GM18520 (cell line): ENCODE results near the gene KLB.
"Not testable (repeated sequence)": the region's sequence is repeated elsewhere in the genome, so short reads cannot be mapped to it uniquely, and the experiment has no call there.

Source experiments
- ATAC-seq: cut with Tn5 transposase; IDR thresholded peaks from one replicate; pipeline ENCODE4 v1.9.1; 2021; ENCODE audit not compliant: unreplicated experiment

The KLB gene

DNA sequence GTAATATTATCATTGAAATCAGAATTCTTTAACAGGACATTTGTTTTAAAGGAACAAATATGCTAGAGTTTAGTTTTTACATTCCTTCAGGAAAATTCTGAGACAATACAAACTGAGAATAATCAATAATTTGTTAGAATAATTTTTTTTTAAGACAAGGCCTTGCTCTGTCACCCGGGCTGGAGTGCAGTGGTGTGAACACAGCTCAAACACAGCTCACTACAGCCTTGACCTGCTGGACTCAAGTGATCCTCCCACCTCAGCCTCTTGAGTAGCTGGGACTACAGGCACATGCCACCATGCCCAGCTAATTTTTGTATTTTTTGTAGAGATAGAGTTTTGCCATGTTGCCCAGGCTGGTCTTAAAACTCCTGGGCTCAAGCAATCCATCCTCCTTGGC lies 18.6 kb downstream of the KLB start:
- ATAC-seq = not testable (repeated sequence)

GRCh38 chr4:39426728-39427127 lies 20.0 kb downstream of the KLB start:
- no peak for ATAC-seq

GRCh38 chr4:39427520-39428114 lies 20.9 kb downstream of the KLB start:
- no peak for ATAC-seq

DNA sequence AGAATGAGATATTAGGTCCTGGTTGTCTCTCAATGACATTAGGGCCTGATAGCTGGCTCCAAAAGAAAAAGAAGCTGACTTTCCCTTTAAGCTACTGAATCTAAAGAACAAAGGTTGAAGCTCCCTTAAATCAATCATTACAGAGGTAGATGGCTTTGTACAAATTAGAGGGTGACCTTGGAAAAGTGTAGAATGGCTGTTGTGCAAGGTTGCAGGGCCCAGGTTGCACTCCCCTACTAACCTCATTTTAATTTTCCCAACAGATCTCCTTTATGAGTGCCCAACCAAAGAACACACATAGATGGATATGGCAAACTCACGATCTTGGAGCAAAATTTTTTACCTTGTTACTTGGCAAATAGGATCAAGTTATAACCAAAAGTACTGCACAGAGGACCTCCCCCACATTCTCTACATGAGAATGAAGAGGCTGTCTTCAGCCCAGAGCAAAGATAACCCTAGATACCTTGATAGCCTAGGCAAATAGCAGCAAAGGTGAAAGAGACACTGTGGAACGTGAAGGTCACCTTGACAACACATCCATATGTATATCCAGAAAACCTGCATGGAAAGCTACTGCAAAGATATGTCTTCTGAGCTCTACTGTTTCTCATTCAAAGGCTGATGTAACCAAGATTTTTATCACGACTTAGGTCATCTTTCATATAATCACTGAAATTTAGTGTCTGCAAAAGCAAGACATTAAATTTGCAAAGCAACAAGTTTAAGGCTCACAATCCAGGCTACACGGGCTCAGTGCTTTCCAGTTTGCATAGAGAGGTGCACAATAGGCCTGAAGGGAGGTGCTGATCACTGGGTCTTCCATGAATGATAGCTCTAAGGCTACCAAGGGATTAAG lies 23.0 kb downstream of the KLB start:
- no peak for ATAC-seq

GRCh38 chr4:39433878-39434492 lies 27.3 kb downstream of the KLB start:
- ATAC-seq = no peak

GRCh38 chr4:39435659-39436563 lies 29.2 kb downstream of the KLB start:
- no peak for ATAC-seq

DNA sequence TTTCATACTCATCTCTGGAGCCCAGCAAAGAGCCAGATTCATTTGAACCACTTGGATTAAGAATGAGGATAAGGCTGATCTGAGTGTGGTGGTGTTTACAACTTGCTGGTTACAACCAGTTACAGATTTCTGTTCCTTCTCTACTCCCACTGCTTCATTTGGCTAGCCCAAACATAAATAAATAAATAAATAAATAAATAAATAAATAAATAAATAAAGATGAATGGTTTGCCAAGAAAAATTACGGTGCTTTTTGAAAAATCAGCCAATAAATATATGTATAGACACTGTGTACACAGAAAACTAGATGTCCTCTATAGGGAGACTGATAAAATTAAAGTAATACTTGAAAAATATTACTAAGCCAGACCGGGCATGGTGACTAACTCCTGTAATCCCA lies 34.9 kb downstream of the KLB start:
- ATAC-seq = no peak

GRCh38 chr4:39442998-39443397 lies 36.3 kb downstream of the KLB start:
- ATAC-seq = no peak

- ATAC-seq = no peak
These were observed 39.7 kb downstream of the KLB start for GRCh38 chr4:39446483-39446841.

GRCh38 chr4:39446842-39447573 lies 40.3 kb downstream of the KLB start:
- peak; percentile 83 for ATAC-seq

DNA sequence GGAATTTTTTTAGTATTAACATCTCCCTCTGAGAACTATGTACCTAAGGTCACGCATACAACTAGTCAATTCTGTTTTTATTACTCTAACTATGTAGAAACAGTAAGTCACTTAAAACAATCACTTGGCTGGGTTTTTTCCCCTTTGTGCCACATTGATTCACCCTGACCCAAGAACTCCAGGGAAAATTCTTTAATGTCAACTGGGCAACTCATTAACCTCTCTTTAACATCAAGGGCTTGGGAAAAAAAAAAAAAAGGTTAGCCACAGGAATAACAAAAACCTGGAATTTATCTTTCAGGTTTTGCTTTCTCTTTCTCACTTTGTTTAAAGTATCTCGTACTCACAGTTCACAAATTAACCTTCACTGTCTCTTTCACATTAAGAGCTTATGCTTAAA lies 43.9 kb downstream of the KLB start:
- no peak for ATAC-seq

- ATAC-seq = no peak
These were observed 44.8 kb downstream of the KLB start for GRCh38 chr4:39451423-39452023.

- no peak for ATAC-seq
These were observed 45.6 kb downstream of the KLB start for GRCh38 chr4:39452153-39452859.

DNA sequence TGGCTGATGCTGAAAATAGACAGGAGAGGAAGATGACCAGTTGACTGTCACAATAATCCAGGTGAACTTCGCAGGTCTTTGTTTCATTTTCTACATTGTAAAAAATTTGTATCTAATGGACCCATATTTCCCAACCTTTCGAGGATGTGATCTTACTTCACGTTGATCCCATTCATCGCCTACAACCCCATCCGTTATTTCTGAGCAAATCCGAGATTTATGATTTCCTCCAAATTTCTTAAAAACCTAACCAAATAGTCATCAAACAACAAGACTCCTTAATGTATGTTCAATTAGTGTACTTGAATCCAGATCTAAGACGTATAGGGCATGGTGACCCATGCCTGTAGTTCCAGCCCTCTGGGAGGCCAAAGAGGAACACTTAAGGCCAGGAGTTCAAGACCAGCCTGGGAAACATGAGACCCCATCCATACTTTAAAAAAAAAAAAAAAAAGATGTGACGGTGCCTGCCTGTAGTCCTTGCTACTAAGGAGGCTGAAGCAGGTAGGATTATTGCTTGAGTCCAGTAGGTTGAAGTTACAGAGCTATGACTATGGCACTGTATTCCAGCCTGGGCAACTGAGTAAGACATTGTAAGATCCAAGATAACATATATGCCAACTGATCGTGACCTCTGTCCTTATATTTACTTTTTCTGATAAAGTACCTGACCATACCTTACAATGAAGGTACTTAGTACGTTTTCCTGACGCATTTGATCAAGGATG lies 46.3 kb downstream of the KLB start:
- ATAC-seq = no peak

DNA sequence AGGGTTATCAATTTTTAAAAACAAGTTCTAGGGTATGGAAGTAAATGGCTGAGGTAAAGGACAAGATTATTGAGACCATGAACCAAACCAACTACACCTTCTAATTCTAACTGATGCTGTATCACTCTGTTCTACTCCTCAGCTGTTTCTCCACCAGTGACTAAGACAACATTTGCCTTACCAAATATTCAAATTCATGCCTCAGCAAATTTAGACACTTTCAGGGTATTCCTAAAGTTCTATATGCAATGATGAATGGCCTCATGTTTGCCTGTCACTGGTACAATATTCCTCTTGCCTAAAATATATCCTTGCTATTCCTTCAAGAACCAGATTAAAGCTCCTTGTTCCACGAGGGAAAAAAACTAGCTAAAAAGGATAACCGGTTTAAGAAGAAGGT lies 47.0 kb downstream of the KLB start:
- no peak for ATAC-seq

- ATAC-seq = no peak
These were observed 48.8 kb downstream of the KLB start for GRCh38 chr4:39455486-39455885.

DNA sequence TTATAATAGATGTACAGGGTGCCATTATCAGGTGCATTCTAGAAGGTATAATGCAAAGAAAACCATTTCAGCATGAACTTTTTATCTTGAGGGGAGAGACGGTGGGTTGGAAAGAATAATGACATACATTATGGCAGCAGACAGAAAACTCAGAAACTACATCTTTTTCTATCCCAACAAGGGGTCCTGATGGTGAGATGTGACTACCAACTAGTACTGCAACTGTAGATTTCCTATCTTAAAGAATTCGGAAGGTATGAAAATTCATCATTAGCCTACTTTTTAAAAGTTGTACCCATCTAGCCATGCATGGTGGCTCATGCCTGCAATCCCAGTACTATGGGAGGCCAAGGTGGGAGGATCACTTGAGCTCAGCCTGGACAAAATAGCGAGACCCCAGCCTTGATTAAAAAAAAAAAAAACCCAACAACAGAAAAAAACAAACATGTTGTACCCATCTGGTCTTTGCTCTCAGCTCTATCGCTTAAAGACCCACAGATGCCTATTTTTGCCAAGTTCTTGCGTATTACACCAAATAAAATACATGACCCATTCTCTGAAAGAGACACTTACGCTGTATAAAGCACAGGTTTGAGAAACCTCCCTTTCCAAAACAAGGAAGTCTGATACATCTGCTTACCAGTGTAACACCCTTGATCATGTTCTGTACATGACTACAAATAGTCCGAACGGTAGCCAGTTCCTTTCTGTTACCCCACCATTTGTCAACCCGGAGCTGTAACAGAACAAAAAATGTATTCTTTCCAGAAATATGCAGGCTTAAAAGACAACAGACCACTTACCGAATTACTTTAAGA lies 50.4 kb downstream of the KLB start:
- no peak for ATAC-seq

GRCh38 chr4:39458161-39458504 lies 51.4 kb downstream of the KLB start:
- not testable (repeated sequence) for ATAC-seq
